HepG2 (cell line): ENCODE measurements around the gene CA11. TPM values are rescaled to one million over a fixed set of nuclear protein-coding genes. Genes with fewer than 3 reads are reported as not detected.

Experiments
- ATAC-seq: fragments of 200-7000 bp; cut with Tn5 transposase; 3 replicates; pipeline ENCODE4 v1.9.1; 2020; ENCODE audit warnings: mild to moderate bottlenecking, moderate library complexity
- BruUV-seq: library from RNA; stranded (reverse); fragments of 400-500 nt; replicated peaks from 2 replicates; lab custom pipeline; 2021; lab: Mats Ljungman, UMichigan
- CTCF ChIA-PET: fragments of 300-600 bp; formaldehyde crosslinking; extraction: SDS; loops from one replicate; lab custom pipeline; 2021; ENCODE audit warnings: low total read pairs, inconsistent platforms, low intra/inter-chr PET ratio; lab: Yijun Ruan, JAX
- POLR2A ChIA-PET: fragments of 350-600 bp; sonication (Branson Sonifier 250); formaldehyde crosslinking; loops from one replicate; lab custom pipeline; 2020; ENCODE audit warnings: antibody characterized with exemption, inconsistent platforms; lab: Yijun Ruan, JAX
- DNase-seq: peaks from one replicate; pipeline ENCODE4 v3.0.0-alpha.2; 2015; ENCODE audit warnings: low spot score
- FAIRE-seq: peaks from 3 replicates; lab custom pipeline; 2011; peaks lifted over from hg19 to GRCh38; lab: Jason Lieb, UNC
- H2AFZ ChIP-seq: one replicate; pipeline ENCODE4 v1.6.1; 2011; ENCODE audit warnings: low read length, inconsistent platforms
- H3K27ac ChIP-seq: fragments of 300-600 bp; 3 replicates; pipeline ENCODE4 v1.8.0; 2011; ENCODE audit warnings: mixed run types, mild to moderate bottlenecking, mixed read lengths, low read length, inconsistent platforms; ENCODE audit not compliant: insufficient read depth; ENCODE audit errors: extremely low read length
- H3K27me3 ChIP-seq, 2 experiments: fragments of 200-600 bp in 1 of 2; 2 replicates in 1 of 2; 3 replicates in 1 of 2; pipeline versions ENCODE4 v1.6.0 to v1.8.0; 2011; ENCODE audit warnings: low read length in 2 of 2, mild to moderate bottlenecking in 2 of 2, moderate library complexity in 2 of 2, inconsistent platforms in 1 of 2; ENCODE audit not compliant: insufficient read depth in 2 of 2, control insufficient read depth in 1 of 2
- H3K36me3 ChIP-seq, 2 experiments: fragments of 200-600 bp in 1 of 2; replicated peaks in 1 of 2; 2 replicates in 1 of 2; 3 replicates in 1 of 2; pipeline versions ENCODE4 v1.5.1 to v1.8.0; 2011; ENCODE audit warnings: low read length in 2 of 2, inconsistent platforms in 1 of 2; ENCODE audit not compliant: insufficient read depth in 2 of 2, control insufficient read depth in 1 of 2
- H3K4me1 ChIP-seq: 2 replicates; pipeline ENCODE4 v1.5.1; 2012; ENCODE audit warnings: low read length, inconsistent platforms; ENCODE audit not compliant: insufficient read depth
- H3K4me2 ChIP-seq: 2 replicates; pipeline ENCODE4 v1.6.0; 2011; ENCODE audit warnings: low read depth, low read length, inconsistent platforms
- H3K4me3 ChIP-seq, 3 experiments: fragments of 200-600 bp in 1 of 3; sonication (generic), shearing (Covaris generic) in 1 of 3; replicated peaks in 1 of 3; 2 replicates each; pipeline ENCODE4 v1.5.1; 2011 to 2016; ENCODE audit warnings: low read length in 3 of 3, inconsistent platforms in 2 of 3, low read depth in 2 of 3, mild to moderate bottlenecking in 2 of 3, control low read depth in 1 of 3, mixed read lengths in 1 of 3; ENCODE audit not compliant: insufficient read depth in 1 of 3
- H3K79me2 ChIP-seq: one replicate; pipeline ENCODE4 v1.6.1; 2011; ENCODE audit warnings: low read length, inconsistent platforms; ENCODE audit not compliant: insufficient read depth
- H3K9ac ChIP-seq: 2 replicates; pipeline ENCODE4 v1.6.0; 2011; ENCODE audit warnings: mild to moderate bottlenecking, low read depth, low read length, inconsistent platforms; ENCODE audit not compliant: insufficient read depth
- H3K9me3 ChIP-seq: 2 replicates; pipeline ENCODE4 v1.5.1; 2012; ENCODE audit warnings: mild to moderate bottlenecking, low read length
- H4K20me1 ChIP-seq: 2 replicates; pipeline ENCODE4 v1.6.0; 2011; ENCODE audit warnings: inconsistent platforms, mild to moderate bottlenecking, low read length, moderate library complexity; ENCODE audit not compliant: insufficient read depth
- ATF7 ChIP-seq, 2 experiments: fragments of 450-650 bp in 1 of 2; sonication (generic) in 1 of 2; formaldehyde crosslinking in 1 of 2; IDR thresholded peaks; 2 replicates each; pipeline versions ENCODE4 v1.4.0 to v1.6.1; 2016 to 2020; ENCODE audit warnings: antibody characterized with exemption in 1 of 2, mild to moderate bottlenecking in 1 of 2, missing genetic modification reagents in 1 of 2
- EED ChIP-seq: sonication (generic); formaldehyde crosslinking; IDR thresholded peaks from 2 replicates; pipeline ENCODE4 v1.5.0; 2020; ENCODE audit warnings: mild to moderate bottlenecking, missing genetic modification reagents
- FOXA1 ChIP-seq, 2 experiments: fragments of 450-650 bp in 1 of 2; sonication (generic) in 1 of 2; formaldehyde crosslinking in 1 of 2; IDR thresholded peaks; 2 replicates each; pipeline versions ENCODE4 v1.4.0 to v1.6.1; 2016 to 2020; ENCODE audit warnings: missing genetic modification reagents in 1 of 2
- GABPB1 ChIP-seq: IDR thresholded peaks from 2 replicates; pipeline ENCODE4 v1.6.1; 2016; ENCODE audit warnings: mild to moderate bottlenecking, missing genetic modification reagents, moderate library complexity, missing compliant biosample characterization
- MZF1 ChIP-seq: sonication (generic); formaldehyde crosslinking; IDR thresholded peaks from 2 replicates; pipeline ENCODE4 v1.8.1; 2023; ENCODE audit warnings: mild to moderate bottlenecking, missing genetic modification reagents, borderline replicate concordance
- PHF8 ChIP-seq: sonication (generic); formaldehyde crosslinking; IDR thresholded peaks from 2 replicates; pipeline ENCODE4 v1.5.0; 2020; ENCODE audit warnings: missing genetic modification reagents
- SMARCC2 ChIP-seq: fragments of 450-650 bp; IDR thresholded peaks from 2 replicates; pipeline ENCODE4 v1.6.1; 2017; ENCODE audit warnings: antibody characterized with exemption, mild to moderate bottlenecking
- THRA ChIP-seq: sonication (generic); formaldehyde crosslinking; IDR thresholded peaks from 2 replicates; pipeline ENCODE4 v1.4.0; 2020; ENCODE audit warnings: missing genetic modification reagents, borderline replicate concordance
- ZBTB33 ChIP-seq: sonication (generic); formaldehyde crosslinking; IDR thresholded peaks from 2 replicates; pipeline ENCODE4 v1.4.0; 2020; ENCODE audit warnings: missing genetic modification reagents
- ZFP82 ChIP-seq: sonication (generic); formaldehyde crosslinking; IDR thresholded peaks from 2 replicates; pipeline ENCODE4 v1.5.1; 2020; ENCODE audit warnings: mild to moderate bottlenecking, missing genetic modification reagents, borderline replicate concordance
- ZIK1 ChIP-seq: sonication (generic); formaldehyde crosslinking; IDR thresholded peaks from 2 replicates; pipeline ENCODE4 v1.5.0; 2020; ENCODE audit warnings: mild to moderate bottlenecking, low read depth, missing genetic modification reagents, borderline replicate concordance
- ZNF235 ChIP-seq: sonication (generic); formaldehyde crosslinking; IDR thresholded peaks from 2 replicates; pipeline ENCODE4 v1.8.1; 2023; ENCODE audit warnings: mild to moderate bottlenecking, missing genetic modification reagents, borderline replicate concordance
- ZNF343 ChIP-seq: sonication (generic); formaldehyde crosslinking; IDR thresholded peaks from 2 replicates; pipeline ENCODE4 v1.4.0; 2020; ENCODE audit warnings: mild to moderate bottlenecking, missing genetic modification reagents
- ZNF350 ChIP-seq: sonication (generic); formaldehyde crosslinking; IDR thresholded peaks from 2 replicates; pipeline ENCODE4 v1.4.0; 2020; ENCODE audit warnings: mild to moderate bottlenecking, low read depth, missing genetic modification reagents, borderline replicate concordance
- ZNF354B ChIP-seq: sonication (generic); formaldehyde crosslinking; IDR thresholded peaks from 2 replicates; pipeline ENCODE4 v1.8.0; 2022; ENCODE audit warnings: mild to moderate bottlenecking, missing genetic modification reagents
- ZNF430 ChIP-seq: sonication (generic); formaldehyde crosslinking; IDR thresholded peaks from 2 replicates; pipeline ENCODE4 v1.9.0; 2021; ENCODE audit warnings: mild to moderate bottlenecking, missing genetic modification reagents
- ZNF550 ChIP-seq: sonication (generic); formaldehyde crosslinking; IDR thresholded peaks from 2 replicates; pipeline ENCODE4 v1.4.0; 2020; ENCODE audit warnings: mild to moderate bottlenecking, missing genetic modification reagents, borderline replicate concordance
- ZNF776 ChIP-seq: sonication (generic); formaldehyde crosslinking; IDR thresholded peaks from 2 replicates; pipeline ENCODE4 v1.4.0; 2020; ENCODE audit warnings: mild to moderate bottlenecking, missing genetic modification reagents
- WGBS: methylation state at CpG from one replicate; pipeline ENCODE4 v1.1.6; 2017; ENCODE audit warnings: low lambda C conversion rate; 5-methylcytosine and 5-hydroxymethylcytosine counted together
- in situ Hi-C: cut with HindIII; loops from 2 replicates; pipeline ENCODE4 v1.10.0; 2017; ENCODE audit warnings: low pct_unique_long_range_greater_than_20kb; ENCODE audit not compliant: extremely low pct_ligation_motif_present
- intact Hi-C: fragments of 100-400 bp; cut with micrococcal nuclease; formaldehyde crosslinking; loops from one replicate; pipeline ENCODE4 v1.10.0; 2022; ENCODE audit not compliant: unreplicated experiment
- polyA plus RNA-seq, 8 experiments: library from polyadenylated mRNA; depleted of rRNA in 3 of 8; stranded (reverse) in 7 of 8; unstranded in 1 of 8; fragments of >200 nt; fragmentation: Illumina TruSeq in 4 of 8; extraction: Trizol in 4 of 8; gene quantifications; 2 replicates each; pipeline versions ENCODE4 v1.2.1 to v1.2.3, GENCODE V29; 2011 to 2016; ENCODE audit warnings: low read depth in 4 of 8, missing spikeins in 1 of 8, mixed read lengths in 1 of 8; ENCODE audit not compliant: insufficient read depth in 1 of 8
- total RNA-seq, 5 experiments: library from RNA; depleted of rRNA; stranded (reverse); fragments of >200 nt; fragmentation: Illumina TruSeq; extraction: Trizol; gene quantifications; 2 replicates each; pipeline ENCODE4 v1.2.3, GENCODE V29; 2016; ENCODE audit warnings: low read depth in 1 of 5

The CA11 gene
- total and polyA plus RNA-seq, 2 of the 13 experiments (the other 11 are each of a cell fraction or from before 2014, with no cell fraction given) = 0.41 to 0.58 TPM

GRCh38 chr19:48606463-48607358, 39.3 kb downstream of the CA11 start, which contains the start of gene SPACA4:
SPACA4 (plus strand) TSS chr19:48606742; CDS start chr19:48606979, 237 bp downstream.
- in situ Hi-C loops = no loop called here
- no peak within 1 kb of the TSS for H3K4me2 ChIP-seq
- H3K4me1 ChIP-seq = peaks cover 21% of the 10 kb centered on the region
- H3K79me2 ChIP-seq = no peaks in the 10 kb centered on the region
- FAIRE-seq (no peak), DNase-seq (no peak), ATAC-seq (peak; percentile 15)
- 45% methylated on average over 8 of the region's 39 CpGs for WGBS
- H3K27ac ChIP-seq = no peak within 1 kb of the TSS
- ChIA-PET POLR2A (interaction anchor here (1.2 to 2.2 kb wide), 2 partner anchors 12 kb away, joined by 5 to 13 read pairs; partner anchors contain the start of genes RPL18 and SPHK2), CTCF (no interaction called here)
- no peaks in the 10 kb centered on the region for H3K9me3 ChIP-seq
- no peak within 1 kb of the TSS for H3K9ac ChIP-seq
- H3K36me3 ChIP-seq = no peaks in the 10 kb centered on the region
- H3K4me3 ChIP-seq = peak within 1 kb of the TSS in 1 of 3 experiments; percentile 8; a peak in 1 of 6 replicates
- H2AFZ ChIP-seq = no peak within 1 kb of the TSS
- no TSS peak for BruUV-seq
- no peaks in the 10 kb centered on the region; a peak in 1 of 5 replicates for H3K27me3 ChIP-seq
- intact Hi-C loops = no loop called here
- H4K20me1 ChIP-seq = no peaks in the 10 kb centered on the region
- no peak for TF ChIP-seq ZNF343 (CRISPR knock-in tag)
- TF ChIP-seq ZNF350 (CRISPR knock-in tag) = no peak
- no peak for TF ChIP-seq MZF1 (CRISPR knock-in tag)
- no peak for TF ChIP-seq ZNF430 (CRISPR knock-in tag)
- no peak for TF ChIP-seq SMARCC2
- peak; percentile 12; the same call in 1 of the 2 replicates for TF ChIP-seq GABPB1 (CRISPR knock-in tag)
- TF ChIP-seq ZIK1 (CRISPR knock-in tag) = no peak
- TF ChIP-seq ATF7 (IDR thresholded peaks at IDR 0.05) = 0 out of 2 replicates have a peak, but pooled peaks have one; percentile 43
- no peak for TF ChIP-seq ATF7 (CRISPR knock-in tag; IDR thresholded peaks at IDR 0.05)
- no peak for TF ChIP-seq THRA (CRISPR knock-in tag)
- TF ChIP-seq ZBTB33 = peak; percentile 74; the same call in 1 of the 2 replicates
- no peak for TF ChIP-seq ZNF776 (CRISPR knock-in tag)
- TF ChIP-seq ZNF550 (CRISPR knock-in tag) = no peak
- no peak for TF ChIP-seq EED (CRISPR knock-in tag)
- TF ChIP-seq FOXA1 (IDR thresholded peaks at IDR 0.05) = no peak
- 0 out of 2 replicates have a peak, but pooled peaks have one; percentile 13 for TF ChIP-seq FOXA1 (CRISPR knock-in tag; IDR thresholded peaks at IDR 0.05)
- no peak for TF ChIP-seq ZFP82 (CRISPR knock-in tag)
- TF ChIP-seq ZNF354B (CRISPR knock-in tag) = no peak
- no peak for TF ChIP-seq PHF8 (CRISPR knock-in tag)
- TF ChIP-seq ZNF235 = no peak
